Right lobe of liver (tissue), 4 donors: ENCODE data around the gene ACSL6.

Experiments used
- POLR2A ChIP-seq: fragments of 450-650 bp; IDR thresholded peaks from one replicate; pipeline ENCODE4 v1.6.1; 2017; ENCODE audit warnings: antibody characterized with exemption, mild to moderate bottlenecking
- TF ChIP-seq, protein P1 (sequence below), 4 donors: fragments of 200-600 bp in 3 of 4; fragments of 450-650 bp in 1 of 4; IDR thresholded peaks; one replicate each; pipeline versions ENCODE4 v1.5.1 to v1.8.0; 2016 to 2022; ENCODE audit warnings: antibody characterized with exemption in 4 of 4, mild to moderate bottlenecking in 2 of 4
- donor health status: DM: no; HTN: no; CAD: no.
- donor health status: DM: no; HTN: no; CAD: no.
- donor health status: DM: no; HTN: yes; CAD: no.

DNA sequence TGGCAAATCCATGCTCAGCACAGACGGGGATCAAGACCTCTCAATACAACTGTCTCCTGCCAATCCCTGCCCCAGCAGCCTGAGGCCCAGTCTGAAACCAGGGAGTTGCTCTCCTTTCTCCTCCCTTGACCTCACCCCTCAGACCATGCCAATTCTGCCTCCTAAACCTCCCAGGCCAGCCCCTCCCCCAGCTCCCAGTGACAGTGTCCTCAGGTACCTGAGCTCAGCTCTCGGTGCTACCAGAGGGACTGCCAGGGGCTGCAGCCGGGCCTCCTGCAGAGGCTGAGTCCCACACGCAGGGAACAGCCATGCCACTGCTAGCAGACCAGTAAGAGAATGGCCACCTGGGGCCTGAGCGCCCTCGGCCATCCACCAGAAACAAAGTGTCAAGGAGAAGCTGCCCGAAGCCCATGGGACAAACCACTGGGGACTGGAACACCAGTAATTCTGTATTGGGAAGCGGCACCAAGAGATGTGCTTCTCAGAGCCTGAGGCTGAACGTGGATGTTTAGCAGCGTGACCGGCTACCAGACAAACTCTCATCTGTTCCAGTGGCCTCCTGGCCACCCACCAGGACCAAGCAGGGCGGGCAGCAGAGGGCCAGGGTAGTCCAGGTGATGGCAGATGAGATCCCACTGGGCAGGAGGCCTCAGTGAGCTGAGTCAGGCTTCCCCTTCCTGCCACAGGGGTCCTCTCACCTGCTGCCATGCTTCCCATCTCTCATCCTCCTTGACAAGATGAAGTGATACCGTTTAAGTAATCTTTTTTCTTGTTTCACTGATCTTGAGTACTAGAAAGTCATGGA is 48.4 kb upstream of the ACSL6 start:
- TF ChIP-seq, protein P1, sequence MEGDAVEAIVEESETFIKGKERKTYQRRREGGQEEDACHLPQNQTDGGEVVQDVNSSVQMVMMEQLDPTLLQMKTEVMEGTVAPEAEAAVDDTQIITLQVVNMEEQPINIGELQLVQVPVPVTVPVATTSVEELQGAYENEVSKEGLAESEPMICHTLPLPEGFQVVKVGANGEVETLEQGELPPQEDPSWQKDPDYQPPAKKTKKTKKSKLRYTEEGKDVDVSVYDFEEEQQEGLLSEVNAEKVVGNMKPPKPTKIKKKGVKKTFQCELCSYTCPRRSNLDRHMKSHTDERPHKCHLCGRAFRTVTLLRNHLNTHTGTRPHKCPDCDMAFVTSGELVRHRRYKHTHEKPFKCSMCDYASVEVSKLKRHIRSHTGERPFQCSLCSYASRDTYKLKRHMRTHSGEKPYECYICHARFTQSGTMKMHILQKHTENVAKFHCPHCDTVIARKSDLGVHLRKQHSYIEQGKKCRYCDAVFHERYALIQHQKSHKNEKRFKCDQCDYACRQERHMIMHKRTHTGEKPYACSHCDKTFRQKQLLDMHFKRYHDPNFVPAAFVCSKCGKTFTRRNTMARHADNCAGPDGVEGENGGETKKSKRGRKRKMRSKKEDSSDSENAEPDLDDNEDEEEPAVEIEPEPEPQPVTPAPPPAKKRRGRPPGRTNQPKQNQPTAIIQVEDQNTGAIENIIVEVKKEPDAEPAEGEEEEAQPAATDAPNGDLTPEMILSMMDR (IDR thresholded peaks at IDR 0.05): no peak
- TF ChIP-seq POLR2A: no peak
